Measurements from ENCODE around the gene KCNG3. TPM values are rescaled to one million over a fixed set of nuclear protein-coding genes. Genes with fewer than 3 reads are reported as not detected.

KCNG3 gene
- total RNA-seq, 4 donors from 2014 or later, result not detected

GRCh38 chr2:42486145-42486906 lies 7.5 kb downstream of the KCNG3 start:
- TF ChIP-seq CTCF (IDR thresholded peaks at IDR 0.05) (no peak), POLR2A (IDR thresholded peaks at IDR 0.05) (no peak)
- intact Hi-C loops (cut with DNase I), result no loop called here
- DNase-seq, result no peak
- no peaks in the 10 kb centered on the region for H3K36me3 ChIP-seq
- H3K27ac ChIP-seq, result no peak overlapping the region
- 92 to 94% methylated on average over 7 of the region's 7 CpGs for WGBS, 2 donors
- no peak overlapping the region for H3K4me3 ChIP-seq (replicated peaks in 1 of 3)
- H3K9me3 ChIP-seq, result no peaks in the 10 kb centered on the region
- no peaks in the 10 kb centered on the region for H3K4me1 ChIP-seq
- H3K27me3 ChIP-seq, result no peaks in the 10 kb centered on the region

DNA sequence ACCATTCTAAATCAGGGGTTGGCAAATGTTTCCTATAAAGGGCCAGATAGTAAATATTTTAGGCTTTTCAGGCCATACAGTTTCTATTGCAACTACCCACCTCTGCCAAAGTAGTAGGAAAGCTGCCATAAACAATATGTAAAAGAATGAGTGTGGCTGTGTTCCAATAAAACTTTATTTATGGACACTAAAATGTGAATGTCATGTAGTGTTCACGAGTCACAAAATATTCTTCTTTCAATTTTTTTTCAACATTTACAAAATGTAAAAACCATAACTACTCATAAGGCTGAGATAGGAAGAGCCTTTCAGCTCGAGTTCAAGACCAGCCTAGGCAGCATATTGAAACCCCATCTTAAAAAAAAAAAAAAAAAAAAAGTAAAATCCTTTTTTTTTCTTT lies 13.4 kb downstream of the KCNG3 start:
- intact Hi-C loops (cut with DNase I), result no loop called here
- H3K36me3 ChIP-seq, result no peaks in the 10 kb centered on the region
- WGBS, 2 donors, result 79 to 80% methylated on average over 2 of the region's 2 CpGs

GRCh38 chr2:42474765-42475454 lies 18.9 kb downstream of the KCNG3 start:
- Histone ChIP-seq H3K4me3 (replicated peaks in 1 of 3) (no peak overlapping the region), H3K36me3 (no peaks in the 10 kb centered on the region), H3K9me3 (no peaks in the 10 kb centered on the region), H3K4me1 (no peaks in the 10 kb centered on the region), H3K27me3 (no peaks in the 10 kb centered on the region), H3K27ac (no peak overlapping the region)
- TF ChIP-seq CTCF (IDR thresholded peaks at IDR 0.05) (no peak), POLR2A (IDR thresholded peaks at IDR 0.05) (no peak)
- intact Hi-C loops (cut with DNase I), result no loop called here
- no peak for DNase-seq
- WGBS, 2 donors, result 59 to 62% methylated on average over 6 of the region's 6 CpGs

More for the DNA sequence above, 13.4 kb downstream of the KCNG3 start:
- no peak for DNase-seq
- H3K9me3 ChIP-seq, result no peaks in the 10 kb centered on the region
- H3K4me3 ChIP-seq (replicated peaks in 1 of 3), result no peak overlapping the region
- H3K4me1 ChIP-seq, result no peaks in the 10 kb centered on the region
- H3K27ac ChIP-seq, result no peak overlapping the region
- H3K27me3 ChIP-seq, result no peaks in the 10 kb centered on the region
- TF ChIP-seq POLR2A (IDR thresholded peaks at IDR 0.05) (no peak), CTCF (IDR thresholded peaks at IDR 0.05) (no peak)

DNA sequence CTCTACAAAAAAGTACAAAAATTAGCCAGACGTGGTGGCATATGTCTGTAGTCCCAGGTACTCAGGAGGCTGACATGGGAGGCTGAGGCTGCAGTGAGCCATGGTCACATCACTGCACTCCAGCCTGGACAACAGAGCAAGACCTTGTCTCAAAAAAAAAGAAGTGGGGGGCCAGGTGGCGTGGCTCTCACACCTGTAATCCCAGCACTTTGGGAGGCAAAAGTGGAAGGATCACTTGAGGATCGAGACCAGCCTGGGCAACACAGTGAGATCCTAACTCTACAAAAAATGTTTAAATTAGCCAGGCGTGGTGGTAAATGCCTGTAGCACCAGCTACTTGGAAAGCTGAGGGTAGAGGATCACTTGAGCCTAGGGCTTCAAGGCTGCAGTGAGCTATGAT lies 23.1 kb downstream of the KCNG3 start:
- WGBS, 2 donors, result 77 to 83% methylated on average over 4 of the region's 4 CpGs
- no peak for DNase-seq
- no peak overlapping the region for H3K4me3 ChIP-seq (replicated peaks in 1 of 3)
- no peak for TF ChIP-seq POLR2A (IDR thresholded peaks at IDR 0.05)
- TF ChIP-seq CTCF (IDR thresholded peaks at IDR 0.05), result no peak
- no peaks in the 10 kb centered on the region for H3K4me1 ChIP-seq
- H3K27ac ChIP-seq, result no peak overlapping the region
- H3K9me3 ChIP-seq, result no peaks in the 10 kb centered on the region
- no peaks in the 10 kb centered on the region for H3K27me3 ChIP-seq
- intact Hi-C loops (cut with DNase I), result no loop called here
- H3K36me3 ChIP-seq, result no peaks in the 10 kb centered on the region

GRCh38 chr2:42464631-42465030 lies 29.2 kb downstream of the KCNG3 start:
- no peaks in the 10 kb centered on the region for H3K9me3 ChIP-seq
- H3K36me3 ChIP-seq, result no peaks in the 10 kb centered on the region
- WGBS, 2 donors, result 56 to 68% methylated on average over 4 of the region's 4 CpGs
- no peak for DNase-seq
- no peak for TF ChIP-seq POLR2A (IDR thresholded peaks at IDR 0.05)
- TF ChIP-seq CTCF (IDR thresholded peaks at IDR 0.05), result no peak
- no peak overlapping the region for H3K4me3 ChIP-seq (replicated peaks in 1 of 3)
- intact Hi-C loops (cut with DNase I), result no loop called here
- no peak overlapping the region for H3K27ac ChIP-seq
- no peaks in the 10 kb centered on the region for H3K27me3 ChIP-seq
- no peaks in the 10 kb centered on the region for H3K4me1 ChIP-seq
